ENCODE data around the gene KRT79.

The KRT79 gene

DNA sequence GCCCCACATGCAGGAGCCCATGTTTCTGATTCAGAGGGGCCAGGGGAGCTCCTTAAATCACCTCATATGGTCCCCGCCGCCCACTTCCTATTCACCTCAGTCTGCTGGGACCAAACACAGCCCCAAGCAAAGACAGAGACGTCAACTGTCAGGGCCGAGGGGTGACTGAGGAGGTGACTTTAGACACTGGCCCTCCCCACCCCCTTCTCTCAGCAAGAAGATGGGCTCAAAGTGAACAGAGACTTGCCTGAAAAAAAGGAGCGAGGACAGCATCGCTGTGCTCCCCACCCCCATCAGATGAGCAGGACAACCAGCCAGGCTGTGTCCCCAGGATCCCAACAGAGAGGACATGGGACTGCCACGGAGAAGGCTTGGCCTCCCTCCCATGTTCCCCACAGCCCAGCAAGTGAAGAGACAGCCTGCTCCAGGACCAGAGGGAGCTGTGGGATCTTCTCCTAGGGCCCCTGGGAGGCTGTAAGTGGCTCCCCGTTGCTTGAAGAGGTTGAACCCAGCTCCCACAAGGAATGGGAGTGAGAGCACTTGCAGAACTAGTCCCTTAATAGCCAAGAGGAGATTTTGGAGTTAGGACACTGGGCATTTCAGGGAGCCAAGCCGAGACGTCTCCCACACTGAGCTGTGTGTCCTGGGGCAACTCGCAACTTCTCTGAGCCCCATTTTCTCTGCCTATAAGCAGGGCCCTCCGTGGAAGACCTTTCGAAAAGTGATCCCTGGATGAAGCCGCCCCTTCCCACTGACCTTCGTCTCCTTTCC is 1.3 kb upstream of the KRT79 start:
- no peak for DNase-seq (ENCODE audit: low read depth in 2 of 2)

DNA sequence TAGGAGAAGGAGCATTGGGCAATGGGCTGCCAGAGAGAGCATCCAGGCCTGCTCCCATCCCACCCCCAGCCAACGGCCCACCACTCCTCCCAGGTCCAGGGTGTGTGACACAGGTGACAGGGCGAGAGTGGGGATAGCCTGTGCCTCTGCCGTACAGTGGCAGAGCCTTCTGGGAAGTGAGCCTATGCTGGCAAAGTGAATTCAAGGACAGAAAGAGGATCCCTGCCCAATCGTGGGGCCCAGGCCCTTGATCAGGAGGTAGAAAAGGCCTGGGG is 553 bp upstream of the KRT79 start:
- no peak for DNase-seq (ENCODE audit: low read depth in 2 of 2)

DNA sequence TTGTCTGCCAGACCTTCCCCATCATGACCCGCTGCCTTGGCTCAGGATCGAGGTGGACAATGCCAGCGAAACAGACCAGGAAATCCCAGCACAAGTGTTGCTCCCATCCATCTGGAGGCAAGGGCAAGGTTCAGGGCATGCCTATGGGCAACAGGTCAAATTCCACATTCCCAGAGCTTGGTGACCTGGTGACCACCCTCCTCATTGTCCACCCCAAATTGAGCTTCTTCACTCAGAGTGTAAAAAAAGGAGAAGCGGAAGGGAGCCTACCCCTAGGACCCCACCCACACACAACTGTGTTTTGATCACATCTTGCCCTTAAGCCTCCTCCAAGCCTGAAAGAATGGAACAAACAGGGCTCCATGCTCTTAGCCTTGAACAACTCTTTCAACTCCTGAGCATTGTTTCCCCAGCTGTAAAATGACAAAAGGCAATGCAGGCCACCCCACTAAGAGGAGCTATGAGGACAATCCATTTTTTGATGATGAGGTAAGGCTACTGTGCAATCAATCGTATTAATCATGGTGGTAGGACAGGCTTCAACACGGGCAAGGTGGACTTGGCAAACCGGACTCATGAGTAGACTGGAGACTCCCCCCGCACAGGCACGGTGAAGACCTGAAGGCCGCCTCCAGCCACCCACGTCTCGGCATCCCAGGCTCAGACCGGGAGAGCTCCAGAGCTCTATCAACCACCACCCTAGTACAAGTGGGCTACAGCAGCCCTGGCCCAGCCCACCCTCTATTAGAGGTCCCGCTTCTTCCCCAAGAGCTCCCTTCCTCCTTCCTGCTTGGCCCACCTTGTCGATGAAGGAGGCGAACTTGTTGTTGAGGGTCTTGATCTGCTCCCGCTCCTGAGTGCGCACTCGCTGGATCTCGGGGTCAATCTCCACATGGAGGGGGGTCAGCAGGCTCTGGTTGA is 866 bp downstream of the KRT79 start:
- DNase-seq (ENCODE audit: low read depth in 2 of 2), result no peak

DNA sequence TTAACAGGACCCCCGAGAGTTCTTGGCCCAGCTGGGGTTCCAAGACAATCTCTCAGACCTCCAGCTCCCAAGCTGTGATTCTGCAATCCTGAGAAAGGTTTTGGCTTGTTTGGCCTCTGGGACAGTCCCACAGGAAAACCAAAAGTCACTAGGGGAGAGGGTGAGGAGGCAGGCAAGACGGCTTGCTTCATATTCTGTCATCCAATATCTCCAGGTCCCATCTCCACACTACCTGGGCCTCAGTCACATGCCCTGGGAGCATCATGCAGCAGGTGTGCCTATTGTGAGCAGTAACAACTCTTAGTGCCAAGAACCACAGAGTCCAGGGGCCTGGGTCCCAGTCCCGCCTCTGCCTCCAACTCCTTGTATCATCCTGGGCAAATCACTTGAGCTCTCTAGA is 1.7 kb downstream of the KRT79 start:
- DNase-seq (ENCODE audit: low read depth in 2 of 2), result no peak

DNA sequence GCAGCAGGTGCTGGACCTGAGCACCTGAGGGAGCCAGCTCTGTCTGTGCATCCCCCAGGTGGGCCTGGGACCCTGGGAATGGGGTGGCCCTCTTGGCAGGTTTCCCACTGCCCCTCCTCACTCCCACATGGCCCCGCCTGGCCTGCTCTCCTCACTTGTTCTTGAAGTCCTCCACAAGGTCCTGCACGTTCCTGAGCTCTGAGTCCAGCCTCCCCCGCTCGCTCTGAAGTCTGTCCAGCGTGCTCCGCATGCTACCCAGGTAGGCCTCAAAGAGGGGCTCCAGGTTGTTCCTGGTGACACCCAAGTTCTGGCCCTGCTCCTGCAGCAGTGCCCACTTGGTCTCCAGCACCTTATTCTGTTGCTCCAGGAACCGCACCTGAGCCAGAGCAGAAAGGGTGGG is 2.9 kb downstream of the KRT79 start:
- no peak for DNase-seq (ENCODE audit: low read depth in 2 of 2)

DNA sequence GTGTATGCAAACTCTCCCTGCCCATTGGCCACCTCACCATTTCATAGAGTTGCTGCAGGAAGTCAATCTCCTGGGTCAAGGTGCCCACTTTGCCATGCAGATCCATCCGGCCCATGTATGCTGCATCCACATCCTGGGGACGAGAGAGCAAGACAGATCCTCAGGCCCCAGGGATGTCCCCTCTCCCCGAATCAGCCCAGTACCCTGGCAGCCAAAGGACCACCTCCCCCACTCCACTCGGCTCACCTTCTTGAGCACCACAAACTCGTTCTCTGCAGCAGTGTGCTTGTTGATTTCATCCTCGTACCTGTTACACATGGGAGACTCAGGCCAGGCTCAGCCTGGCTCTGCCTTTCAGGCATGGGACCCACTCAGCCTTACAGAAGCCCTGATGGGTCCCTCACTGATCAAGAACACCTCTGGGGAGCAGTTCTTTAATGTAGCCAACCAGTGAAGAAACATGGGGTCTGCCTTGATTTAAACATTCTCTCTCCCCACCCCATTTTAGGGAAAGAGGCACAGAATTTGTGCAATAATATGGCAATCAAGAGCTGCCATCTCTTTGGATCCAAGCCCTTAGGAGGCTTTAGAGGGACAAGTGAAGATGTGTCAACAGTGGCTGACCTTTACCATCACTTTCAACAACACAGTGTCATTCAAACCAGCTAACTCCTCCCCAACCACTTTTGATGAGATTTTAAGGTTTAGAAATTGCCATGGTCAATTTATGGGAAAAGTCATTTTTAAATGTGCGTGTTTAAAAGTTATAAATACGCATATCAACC is 3.9 kb downstream of the KRT79 start:
- no peak for DNase-seq (ENCODE audit: low read depth in 2 of 2)

DNA sequence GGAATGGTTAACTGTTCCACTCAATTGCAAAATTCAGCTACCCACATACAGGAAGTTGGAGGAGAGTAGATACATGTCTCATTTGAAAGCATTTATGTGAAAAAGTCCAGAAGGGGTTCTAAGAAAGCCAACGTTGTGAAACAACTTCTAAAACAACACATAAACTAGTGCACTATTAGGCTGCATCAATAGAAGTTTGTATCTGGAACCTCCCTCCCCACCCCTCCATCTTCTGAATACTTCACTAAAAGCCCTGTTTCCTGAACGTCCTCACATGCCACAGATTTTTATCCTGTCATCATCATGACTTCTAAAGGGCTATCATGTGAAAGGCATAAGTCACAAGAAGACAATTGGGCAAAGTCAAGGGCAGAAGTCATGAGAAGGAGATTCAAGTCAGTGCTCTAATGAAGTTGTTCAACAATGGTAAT is 5.5 kb downstream of the KRT79 start:
- no peak for DNase-seq (ENCODE audit: low read depth in 2 of 2)

DNA sequence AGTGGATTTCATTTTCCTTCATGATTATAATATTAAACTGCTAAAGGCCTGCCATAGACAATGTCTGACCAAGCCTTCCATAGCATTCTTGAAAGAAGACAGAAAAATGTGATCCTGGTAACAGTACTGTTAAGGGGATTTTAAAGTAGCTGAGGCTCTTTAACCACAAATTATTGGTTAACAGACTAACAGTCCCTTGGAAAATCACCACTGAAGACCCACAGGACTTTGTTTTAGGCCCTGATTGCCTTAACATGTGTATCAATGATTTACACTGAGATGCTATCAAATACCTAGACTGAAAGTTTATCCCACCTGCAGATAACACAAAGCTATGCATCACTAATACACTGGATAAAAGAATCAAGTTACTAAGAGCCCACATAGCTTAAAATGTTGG is 6.0 kb downstream of the KRT79 start:
- no peak for DNase-seq (ENCODE audit: low read depth in 2 of 2)

DNA sequence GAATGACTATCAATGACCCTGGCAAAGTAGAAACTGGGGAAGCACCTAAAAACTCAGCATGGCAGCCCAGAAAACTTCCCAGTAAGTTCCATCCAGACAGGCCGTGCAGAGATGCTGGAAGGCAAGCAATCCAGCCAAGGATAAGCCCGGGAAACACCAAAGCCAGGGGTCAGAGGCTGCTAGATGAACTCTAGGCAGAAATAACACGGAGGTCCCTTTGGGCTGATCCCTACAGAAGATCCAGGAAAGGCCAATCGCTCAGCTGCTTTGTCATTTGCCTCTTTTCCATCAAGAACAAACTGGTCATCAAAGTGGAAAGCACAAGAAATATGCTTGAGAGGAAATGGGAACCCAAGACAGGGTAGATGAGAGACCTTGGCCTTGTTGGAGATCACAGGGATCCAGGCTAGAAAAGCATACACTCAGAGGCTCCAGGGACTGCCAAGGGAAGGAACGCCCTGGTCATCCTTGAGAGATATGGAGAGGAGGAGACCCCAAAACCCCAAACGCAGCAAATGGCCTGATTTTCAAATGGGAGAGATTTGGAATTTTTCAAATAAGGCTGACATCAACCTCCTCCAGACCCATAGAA is 6.5 kb downstream of the KRT79 start:
- DNase-seq (ENCODE audit: low read depth in 2 of 2), result no peak

DNA sequence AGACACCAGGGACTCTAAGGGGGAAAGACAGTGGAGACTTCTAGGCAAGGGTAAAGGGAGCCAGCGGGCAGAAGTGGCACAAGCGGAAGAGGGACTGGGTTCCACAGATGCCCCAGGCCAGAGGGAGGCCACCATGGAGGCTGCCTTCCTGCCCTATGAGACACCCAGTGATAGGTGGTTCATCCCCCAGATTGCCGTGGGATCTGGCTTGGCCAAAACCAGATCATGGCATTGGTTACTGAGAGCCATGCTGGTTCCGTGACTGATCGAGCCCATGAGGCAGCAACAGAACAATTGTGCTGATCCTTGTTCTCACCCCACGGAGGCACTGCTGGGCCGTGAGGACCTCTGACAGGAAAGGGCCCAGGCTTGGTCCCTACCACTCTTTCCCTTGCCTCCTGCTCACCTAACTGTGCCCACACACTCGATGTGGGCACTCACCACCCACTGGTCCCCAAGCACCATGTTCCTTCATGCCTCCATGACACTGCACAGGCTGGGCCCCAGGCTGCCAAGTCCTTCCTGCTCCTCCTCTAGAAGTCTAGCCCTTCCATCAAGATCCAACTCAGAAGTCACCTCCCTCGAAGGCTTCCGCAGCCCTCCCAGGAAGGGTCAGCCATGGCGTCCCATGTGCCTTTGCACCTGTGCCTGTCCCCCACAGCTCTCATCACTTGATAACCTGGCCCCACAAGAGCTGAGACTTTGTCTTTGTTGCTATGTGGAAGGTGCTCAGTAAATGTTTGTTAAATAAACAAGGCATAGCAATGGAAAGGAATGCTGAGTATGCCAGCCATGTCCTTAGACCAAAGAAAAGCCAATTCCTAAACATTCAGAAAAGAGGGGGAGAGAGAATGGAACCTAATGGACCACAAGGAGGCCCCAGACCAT is 7.3 kb downstream of the KRT79 start:
- DNase-seq (ENCODE audit: low read depth in 2 of 2), result no peak

DNA sequence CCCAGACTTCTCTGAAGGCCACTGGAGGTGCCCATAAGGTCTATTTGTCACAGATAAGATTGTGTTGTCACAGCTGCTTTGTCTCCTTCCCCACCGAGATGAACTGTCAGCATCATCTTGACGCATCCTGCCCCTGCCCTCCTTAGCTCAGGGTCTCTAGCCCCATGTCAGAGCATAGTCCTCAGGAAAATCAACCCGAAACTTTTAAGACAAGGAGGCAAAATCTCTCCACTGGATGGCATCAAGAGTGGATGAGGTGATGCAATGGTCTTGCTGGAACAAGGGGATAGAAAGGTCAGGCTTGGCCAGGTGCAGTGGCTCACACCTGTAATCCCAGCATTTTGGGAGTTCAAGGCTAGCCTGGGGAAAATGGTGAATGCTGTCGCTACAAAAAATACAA is 8.2 kb downstream of the KRT79 start:
- DNase-seq (ENCODE audit: low read depth in 2 of 2), result no peak

DNA sequence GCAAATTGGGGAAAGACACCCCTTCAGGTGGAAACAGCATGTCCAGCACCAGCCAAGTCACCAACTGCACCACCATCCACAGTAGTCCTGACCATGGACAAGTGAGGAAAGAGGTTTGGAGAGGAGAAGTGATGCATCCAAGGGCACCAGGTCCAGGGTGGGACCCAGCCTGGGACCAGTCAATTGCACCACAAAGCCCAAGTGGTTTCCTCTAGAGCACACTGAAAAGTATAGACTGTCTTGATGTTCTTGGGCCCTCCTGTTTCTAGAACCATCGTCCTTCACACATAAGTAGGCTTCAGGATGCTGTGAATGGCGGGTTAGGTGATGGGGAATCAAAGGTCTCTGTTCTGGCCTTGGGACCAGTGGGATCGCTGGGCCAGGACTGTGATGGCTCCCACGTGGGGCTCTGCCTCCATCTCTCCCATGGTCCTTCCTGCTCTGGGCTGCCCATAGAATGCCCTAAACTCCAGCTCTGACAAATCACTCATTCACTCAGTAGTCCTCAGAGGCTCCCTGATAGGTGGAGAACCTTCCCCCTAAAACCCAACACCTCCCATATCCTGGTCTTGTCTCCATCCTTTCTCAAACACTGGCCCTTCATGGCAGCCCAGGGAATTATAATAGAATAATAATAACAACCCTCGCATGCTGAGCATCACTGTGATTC is 9.2 kb downstream of the KRT79 start:
- no peak for DNase-seq (ENCODE audit: low read depth in 2 of 2)

DNA sequence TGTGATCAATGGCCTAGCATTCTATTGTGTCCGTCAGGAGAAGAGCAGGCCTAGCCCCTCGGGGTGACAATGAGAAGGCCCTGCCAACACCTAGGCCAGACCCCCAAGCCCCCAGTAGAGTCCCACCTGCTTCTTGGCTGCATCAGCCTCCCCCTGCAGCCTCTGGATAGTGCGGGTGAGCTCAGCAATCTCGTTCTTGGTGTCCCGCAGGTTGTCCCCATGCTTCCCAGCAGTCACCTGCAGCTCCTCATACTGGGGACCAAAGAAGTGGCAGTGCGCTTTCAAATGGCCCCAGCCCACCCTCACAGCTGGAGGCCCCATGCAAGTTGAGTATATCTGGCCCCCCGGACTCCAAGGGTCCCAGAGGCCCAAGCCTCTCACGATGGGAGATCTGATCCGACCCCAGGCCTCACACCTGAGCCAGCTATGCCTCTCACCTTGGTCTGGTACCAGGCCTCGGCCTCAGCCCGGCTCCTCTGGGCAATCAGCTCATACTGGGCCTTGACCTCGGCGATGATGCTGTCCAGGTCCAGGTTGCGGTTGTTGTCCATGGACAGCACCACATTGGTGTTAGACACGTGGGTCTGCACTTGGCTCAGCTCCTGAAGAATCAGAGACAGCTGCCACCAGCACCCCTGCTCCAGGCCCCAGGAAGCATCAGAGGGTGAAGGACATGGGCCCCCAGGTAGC is 10.2 kb downstream of the KRT79 start:
- no peak for DNase-seq (ENCODE audit: low read depth in 2 of 2)

DNA sequence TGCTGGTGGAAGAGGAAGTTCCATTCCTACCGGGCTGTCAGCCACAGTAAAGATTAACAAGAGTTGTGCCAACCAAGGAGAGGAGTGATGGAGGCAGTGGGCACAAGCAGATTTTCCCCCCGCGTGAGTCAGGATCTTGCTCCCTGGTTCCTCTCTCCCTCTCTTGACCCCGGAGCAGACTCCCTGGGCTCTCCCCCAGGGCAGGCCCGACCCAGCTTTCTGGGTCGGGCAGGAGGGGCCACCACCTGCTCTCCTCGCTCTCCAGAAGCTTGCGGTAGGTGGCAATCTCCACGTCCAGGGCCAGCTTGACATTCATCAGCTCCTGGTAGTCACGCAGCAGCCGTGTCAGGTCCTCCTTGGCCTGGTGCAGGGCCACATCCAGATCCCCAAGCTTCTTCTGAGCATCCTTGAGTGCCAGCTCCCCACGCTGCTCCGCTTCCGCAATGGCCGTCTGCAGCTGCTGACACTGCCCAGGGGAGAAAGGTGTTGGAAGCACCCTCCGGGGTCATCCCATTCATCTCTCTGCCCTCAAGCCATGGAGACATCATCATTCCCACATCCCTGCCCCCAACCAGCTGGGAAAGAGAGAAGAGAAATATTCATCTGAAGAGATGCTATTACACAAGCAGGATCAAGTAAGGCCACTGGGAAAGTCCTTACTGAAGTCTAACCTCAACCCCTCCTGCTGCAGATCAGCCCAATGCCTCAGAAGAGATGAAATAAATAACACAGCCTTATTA is 11.2 kb downstream of the KRT79 start:
- no peak for DNase-seq (ENCODE audit: low read depth in 2 of 2)

DNA sequence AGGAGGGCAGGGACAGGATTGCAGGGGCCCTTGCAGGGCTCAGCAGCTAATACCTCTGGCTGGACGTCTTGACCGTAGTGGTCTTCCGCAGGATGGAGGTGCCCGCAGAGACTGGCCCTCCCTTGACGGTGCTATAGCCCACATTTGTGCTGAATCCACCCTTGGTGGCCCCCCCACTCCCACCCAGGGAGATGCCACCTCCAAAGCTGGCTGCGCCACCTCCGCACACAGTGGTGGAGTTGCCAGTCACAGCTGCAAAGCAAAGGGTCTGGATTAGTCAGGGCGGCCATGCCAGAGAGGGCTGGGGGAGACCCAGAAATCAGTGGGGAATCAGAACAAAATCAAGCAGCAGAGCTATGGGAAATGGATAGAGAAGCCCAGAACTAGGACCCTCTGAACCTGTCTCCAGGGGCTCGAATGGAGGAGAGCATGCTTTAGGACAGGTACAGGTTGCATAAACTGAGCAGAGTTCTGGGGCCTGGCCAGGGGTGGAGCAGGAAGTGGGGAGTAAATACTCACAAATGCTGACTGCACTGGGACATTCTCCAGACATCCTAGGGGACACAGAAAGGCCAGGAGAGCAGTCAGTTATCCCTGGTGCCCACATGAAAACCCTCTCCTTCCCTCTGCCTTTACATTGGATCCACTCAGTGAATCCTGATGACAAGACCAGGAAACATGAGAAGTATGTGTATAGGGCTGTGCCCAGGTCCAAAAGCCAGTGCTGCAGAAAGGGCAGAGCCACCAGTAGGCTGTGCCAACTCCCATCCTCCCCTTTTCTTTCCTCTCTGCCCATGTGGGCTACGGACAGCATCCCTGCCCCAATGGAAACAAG is 12.1 kb downstream of the KRT79 start:
- DNase-seq (ENCODE audit: low read depth in 2 of 2), result no peak

DNA sequence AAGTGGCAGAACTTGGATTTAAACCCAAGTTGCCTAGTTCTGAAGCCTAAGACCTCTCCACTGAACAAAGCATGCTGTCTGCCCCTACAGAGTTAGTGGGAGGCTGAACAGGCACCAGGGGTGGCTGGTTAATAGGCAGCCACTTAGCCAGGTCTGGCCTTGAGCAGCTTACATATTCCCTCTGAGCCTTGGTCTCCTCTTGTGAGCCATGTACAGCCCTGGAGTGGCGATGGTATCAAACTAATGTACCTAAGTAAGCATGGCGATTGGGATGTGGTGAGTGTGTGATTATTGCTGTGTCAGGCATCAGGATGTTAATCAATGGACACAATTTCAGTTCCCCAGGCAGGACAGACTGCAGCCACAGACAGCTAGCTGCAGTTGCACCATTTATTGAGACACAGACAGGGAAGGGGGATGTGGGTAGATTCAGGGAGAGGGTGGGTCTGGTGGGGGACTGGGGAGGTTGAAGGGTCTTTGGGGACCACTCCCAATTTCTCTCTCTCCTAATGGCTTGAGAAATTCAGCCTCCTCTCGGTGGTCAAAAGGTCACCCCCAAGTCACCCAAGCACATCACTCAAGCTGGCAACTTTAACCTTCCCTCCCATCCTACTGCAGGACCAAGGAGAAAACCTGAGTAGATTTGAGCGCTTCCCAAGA is 12.9 kb downstream of the KRT79 start:
- DNase-seq (ENCODE audit: low read depth in 2 of 2), result no peak

DNA sequence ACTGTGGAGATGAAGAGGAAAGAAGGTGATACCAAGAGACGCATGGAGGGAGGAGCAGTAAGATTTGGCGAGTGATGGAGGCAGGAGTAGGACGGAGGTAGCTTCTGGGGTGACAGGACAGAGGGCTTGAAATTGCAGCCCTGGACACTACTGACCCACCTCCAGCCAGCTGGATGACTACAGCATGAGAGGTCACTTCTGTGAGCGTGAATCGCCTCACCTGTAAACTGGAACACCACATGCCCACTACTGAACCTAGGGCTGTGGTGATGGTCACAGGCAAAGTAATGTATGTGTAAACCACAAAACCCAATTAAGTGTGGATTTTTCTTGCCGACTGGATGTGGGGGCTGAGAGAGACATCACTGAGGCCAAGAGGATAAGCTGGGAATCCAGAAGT is 13.6 kb downstream of the KRT79 start:
- DNase-seq (ENCODE audit: low read depth in 2 of 2), result no peak

All from fibroblast of skin of left quadriceps (primary cell).